Amniotic stem cell (primary cell): ENCODE measurements around the gene ZYX.

Source experiments
- DNase-seq: peaks from one replicate; lab custom pipeline; 2025; lab: John Stamatoyannopoulos, UW

ZYX gene

GRCh38 chr7:143380646-143381426, at the start of gene ZYX:
Gene ZYX, plus strand, starts transcription at chr7:143381345. Its CDS starts 227 bp downstream, at chr7:143381572.
- DNase-seq: peak; percentile 97

GRCh38 chr7:143334244-143334643, 46.9 kb upstream of the ZYX start:
- DNase-seq: no peak

- no peak for DNase-seq
Observed at GRCh38 chr7:143337216-143337615, 43.9 kb upstream of the ZYX start.

GRCh38 chr7:143341842-143342241, 39.3 kb upstream of the ZYX start:
- no peak for DNase-seq

- no peak for DNase-seq
Observed at GRCh38 chr7:143343596-143343995, 37.5 kb upstream of the ZYX start.

GRCh38 chr7:143345428-143345900, 35.7 kb upstream of the ZYX start:
- DNase-seq: no peak

GRCh38 chr7:143346018-143346417, 35.1 kb upstream of the ZYX start:
- no peak for DNase-seq

GRCh38 chr7:143347950-143348349, 33.2 kb upstream of the ZYX start:
- no peak for DNase-seq

- DNase-seq: no peak
Observed at GRCh38 chr7:143351060-143351459, 30.1 kb upstream of the ZYX start.

- DNase-seq: no peak
Observed at GRCh38 chr7:143351574-143351973, 29.6 kb upstream of the ZYX start.

GRCh38 chr7:143352531-143353002, 28.6 kb upstream of the ZYX start:
- no peak for DNase-seq

- no peak for DNase-seq
Observed at GRCh38 chr7:143354376-143354775, 26.8 kb upstream of the ZYX start.

- no peak for DNase-seq
Observed at GRCh38 chr7:143354965-143355364, 26.2 kb upstream of the ZYX start.

- no peak for DNase-seq
Observed at GRCh38 chr7:143355450-143356385, 25.4 kb upstream of the ZYX start.

- no peak for DNase-seq
Observed at GRCh38 chr7:143356414-143357050, 24.6 kb upstream of the ZYX start.

- no peak for DNase-seq
Observed at GRCh38 chr7:143358626-143359025, 22.5 kb upstream of the ZYX start.

GRCh38 chr7:143359771-143360353, 21.3 kb upstream of the ZYX start:
- DNase-seq: no peak

GRCh38 chr7:143360788-143361551, 20.2 kb upstream of the ZYX start:
- no peak for DNase-seq

GRCh38 chr7:143361552-143362130, 19.5 kb upstream of the ZYX start:
- no peak for DNase-seq

- DNase-seq: no peak
Observed at GRCh38 chr7:143362131-143363015, 18.8 kb upstream of the ZYX start, which contains the start of gene FAM131B. Gene FAM131B, minus strand, starts transcription at chr7:143362713. Its CDS starts 110 bp downstream, at chr7:143362603.
